Measurements from ENCODE around the gene LUC7L2.

GRCh38 chr7:139453673-139454321, 94.1 kb downstream of the LUC7L2 start:
- TF ChIP-seq POLR2A (IDR thresholded peaks at IDR 0.05): no peak
- TF ChIP-seq CTCF (IDR thresholded peaks at IDR 0.05): no peak

Data from breast epithelium (tissue), 3 donors.